GM21360 (cell line): ENCODE data around the gene MTRR.
A peak's percentile ranks its signal among the peaks of the same experiment; 100 is the strongest.

Experiments
- ATAC-seq: cut with Tn5 transposase; IDR thresholded peaks from one replicate; pipeline ENCODE4 v1.9.1; 2021; ENCODE audit warnings: mild to moderate bottlenecking, moderate library complexity; ENCODE audit not compliant: unreplicated experiment

The MTRR gene

DNA sequence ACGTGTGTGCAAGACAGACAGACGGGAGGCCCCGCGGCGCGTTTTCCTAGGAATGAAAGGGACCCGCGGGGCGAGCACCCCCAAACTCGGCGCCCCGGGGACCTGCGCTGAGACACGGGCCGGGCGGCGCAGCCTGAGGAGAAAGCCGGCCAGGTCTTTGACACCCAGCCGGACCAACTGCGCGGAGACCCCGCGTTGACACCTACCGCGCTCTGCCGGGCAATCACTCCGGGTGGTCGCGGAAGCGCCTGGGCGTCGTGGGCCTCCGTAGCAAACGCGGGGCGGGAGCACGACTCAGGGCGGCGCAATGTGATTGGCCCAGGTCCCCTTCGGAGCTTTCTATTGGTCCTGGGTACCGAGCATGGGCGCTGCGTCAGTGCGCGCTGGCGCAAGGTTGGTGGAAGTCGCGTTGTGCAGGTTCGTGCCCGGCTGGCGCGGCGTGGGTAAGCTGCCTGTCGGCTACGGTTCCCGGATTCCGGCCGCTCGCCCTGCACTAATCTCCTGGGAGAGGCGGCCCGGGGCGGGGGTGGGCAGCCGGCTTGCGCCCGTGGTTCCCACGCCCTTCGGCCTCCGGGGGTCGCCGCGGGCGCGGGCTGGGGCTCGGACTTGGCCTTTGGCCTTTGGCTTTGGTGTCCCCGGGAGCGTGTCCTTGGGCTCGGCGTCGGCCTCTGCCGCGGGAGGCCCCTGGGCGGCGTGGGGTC lies at the start of gene MTRR, which contains the start of gene FASTKD3:
Gene MTRR (plus strand): TSS at position 376 of the 701 bp plus-strand sequence. CDS start 1,647 bp downstream, outside the sequence.
Gene FASTKD3 (minus strand): TSS at position 259 of the 701 bp plus-strand sequence. CDS start 948 bp downstream, outside the sequence.
- peak; percentile 99 for ATAC-seq

DNA sequence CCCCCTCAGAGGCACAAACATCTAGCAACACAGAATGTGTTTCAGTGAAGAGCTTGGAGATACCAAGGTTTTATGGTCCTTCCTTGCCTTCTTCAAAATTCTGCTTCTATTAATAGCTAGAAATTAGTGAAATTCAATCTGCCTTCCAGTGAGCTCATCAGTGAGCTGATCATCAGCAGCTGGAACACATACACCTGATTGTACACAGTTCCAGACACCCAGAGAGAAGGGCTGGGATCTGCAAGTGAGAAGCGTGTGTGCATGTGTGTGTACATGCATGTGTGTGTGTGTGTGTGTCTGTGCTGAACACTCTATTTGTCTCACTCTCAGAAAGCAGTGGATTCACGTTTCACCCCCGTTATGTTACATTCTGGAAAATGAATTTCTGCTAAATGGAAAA lies 46.5 kb upstream of the MTRR start:
- ATAC-seq, result no peak

- ATAC-seq, result no peak
These were observed 45.4 kb upstream of the MTRR start for GRCh38 chr5:7823594-7823993.

GRCh38 chr5:7824995-7825394 lies 44.0 kb upstream of the MTRR start:
- ATAC-seq, result no peak

- no peak for ATAC-seq
These were observed 43.3 kb upstream of the MTRR start for GRCh38 chr5:7825630-7826029.

DNA sequence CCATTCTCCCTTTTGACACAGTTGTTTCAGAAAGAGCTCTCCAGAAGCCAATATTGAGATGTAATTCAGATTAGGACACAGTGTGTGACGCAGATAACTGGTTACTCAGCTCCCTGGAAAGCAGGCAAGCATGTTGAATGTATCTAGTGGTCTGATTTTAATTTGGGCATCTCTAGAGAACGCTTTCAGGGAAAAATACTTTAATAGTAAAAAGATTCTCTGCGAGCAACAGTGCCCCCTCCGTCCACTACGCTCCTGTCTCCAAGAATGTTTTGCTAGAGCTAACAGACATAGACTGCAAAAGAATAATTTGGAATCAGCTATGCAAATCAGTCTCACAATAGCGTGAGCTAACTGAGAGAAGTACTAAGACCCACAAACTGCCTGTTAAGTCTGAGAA lies 41.3 kb upstream of the MTRR start:
- ATAC-seq, result no peak

DNA sequence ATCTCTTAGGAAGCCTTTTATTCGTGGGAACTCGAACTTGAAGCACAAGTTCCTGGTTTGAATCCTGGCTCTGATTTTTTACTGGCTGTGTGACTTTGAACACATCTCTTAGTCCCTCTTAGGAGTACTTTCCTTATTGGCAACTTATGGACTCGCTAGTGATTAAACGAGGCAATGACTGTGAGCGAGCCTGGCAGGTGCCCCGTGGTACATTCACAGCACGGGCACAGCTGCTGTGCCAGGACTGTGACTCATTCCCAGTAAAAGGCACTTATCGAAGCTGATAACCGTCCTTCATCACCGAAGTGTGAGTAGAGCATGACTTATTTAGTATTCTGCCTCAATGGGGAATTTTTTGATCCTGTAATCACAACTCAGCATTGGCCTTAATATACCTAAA lies 40.7 kb upstream of the MTRR start:
- ATAC-seq, result no peak

- ATAC-seq, result no peak
These were observed 34.0 kb upstream of the MTRR start for GRCh38 chr5:7834982-7835381.

GRCh38 chr5:7837403-7837802 lies 31.5 kb upstream of the MTRR start:
- ATAC-seq, result no peak

- no peak for ATAC-seq
These were observed 26.4 kb upstream of the MTRR start for GRCh38 chr5:7842531-7842930.

- ATAC-seq, result no peak
These were observed 24.0 kb upstream of the MTRR start for GRCh38 chr5:7844901-7845300.

DNA sequence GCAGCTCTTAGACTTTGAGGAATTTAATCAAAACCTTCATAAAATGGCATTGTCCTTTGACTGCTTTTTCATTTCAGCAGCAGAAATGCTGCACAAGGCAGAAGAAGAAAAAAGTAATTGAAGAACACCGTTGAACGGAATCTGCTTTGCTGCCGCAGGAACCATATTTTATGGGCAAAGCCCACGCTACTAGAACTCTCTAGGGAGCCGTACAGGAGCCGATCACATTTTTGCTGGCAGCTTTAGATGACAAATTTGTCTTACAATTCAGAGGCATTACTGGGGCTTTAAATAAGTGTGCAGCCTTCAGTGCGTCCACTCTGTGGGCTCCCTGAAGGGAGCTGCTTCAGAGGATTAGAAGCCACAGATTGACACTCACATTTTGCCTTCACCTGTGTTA lies 23.4 kb upstream of the MTRR start:
- ATAC-seq, result no peak

DNA sequence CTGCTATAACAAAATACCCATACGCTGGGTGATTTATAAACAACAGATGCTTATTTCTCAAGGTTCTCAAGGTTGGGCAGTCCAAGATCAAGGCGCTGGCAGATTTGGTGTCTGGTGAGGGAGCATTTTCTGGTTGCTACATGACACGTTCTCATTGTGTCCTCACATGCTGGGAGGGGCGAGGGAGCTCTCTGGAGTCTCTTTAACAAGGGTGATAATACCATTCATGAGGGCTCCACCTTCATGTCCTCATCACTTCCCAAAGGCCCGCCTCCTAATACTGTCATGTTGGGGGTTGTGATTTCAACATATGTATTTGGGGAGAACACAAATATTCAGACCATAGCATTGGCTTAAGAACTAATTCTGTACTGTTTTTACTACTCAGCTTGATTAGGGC lies 22.6 kb upstream of the MTRR start:
- no peak for ATAC-seq

GRCh38 chr5:7848296-7848695 lies 20.7 kb upstream of the MTRR start:
- ATAC-seq, result no peak

DNA sequence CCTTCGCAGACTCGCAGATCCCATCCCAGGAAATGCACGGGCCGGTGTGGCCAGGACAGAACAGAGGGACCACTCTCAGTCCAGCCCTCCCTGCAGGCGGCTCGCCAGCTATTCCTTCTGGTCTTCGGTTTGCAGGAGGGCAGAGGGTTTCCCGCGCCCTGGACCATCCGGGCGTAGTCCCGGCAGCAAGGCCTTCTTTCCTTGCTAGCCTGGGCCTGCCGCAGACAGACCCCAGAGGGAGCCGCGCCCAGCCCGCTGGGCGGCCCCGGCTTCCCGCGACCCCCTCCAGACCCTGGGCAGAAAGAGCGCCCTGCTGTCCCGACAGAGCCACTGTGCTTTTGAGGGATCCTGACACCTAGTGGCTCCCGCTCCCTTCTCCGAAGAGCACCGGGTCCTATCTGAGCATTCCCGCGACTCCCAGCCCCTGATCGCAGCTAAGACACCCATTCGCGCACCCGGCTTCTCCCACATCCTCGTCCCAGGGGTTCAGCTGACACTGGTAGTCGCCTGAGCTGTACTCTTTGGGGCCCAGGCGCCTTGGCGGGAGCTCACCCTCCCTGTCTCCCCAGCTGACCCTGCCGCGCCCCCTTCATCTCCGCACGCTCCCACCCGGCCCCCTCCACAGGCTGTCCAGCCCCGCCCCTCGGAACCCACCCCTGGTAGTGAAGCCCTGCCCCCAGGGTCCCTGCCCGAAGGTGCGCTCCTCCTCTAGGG lies 19.1 kb upstream of the MTRR start:
- ATAC-seq, result no peak

GRCh38 chr5:7850395-7851239 lies 18.3 kb upstream of the MTRR start, which contains the start of gene CFAP90:
Gene CFAP90, minus strand, starts transcription at chr5:7851133. Its CDS starts 112 bp downstream, at chr5:7851021.
- no peak for ATAC-seq

DNA sequence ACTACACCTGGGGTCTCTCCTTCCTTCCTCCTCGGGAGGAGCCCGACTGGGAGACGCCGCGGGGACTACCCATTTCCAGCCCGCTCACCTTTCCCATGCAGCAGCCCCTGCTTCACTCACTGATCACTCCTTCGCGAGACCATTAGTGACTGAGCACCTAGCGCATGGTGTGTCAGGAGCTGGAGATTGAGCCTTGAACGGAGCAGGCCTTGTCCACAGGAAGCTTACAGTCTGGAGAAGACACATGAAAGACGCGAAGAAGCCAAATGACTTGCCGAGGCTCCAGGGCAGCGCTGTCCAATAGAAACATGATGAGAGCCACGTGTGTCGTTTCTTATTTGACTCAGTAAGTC lies 17.7 kb upstream of the MTRR start:
- no peak for ATAC-seq

DNA sequence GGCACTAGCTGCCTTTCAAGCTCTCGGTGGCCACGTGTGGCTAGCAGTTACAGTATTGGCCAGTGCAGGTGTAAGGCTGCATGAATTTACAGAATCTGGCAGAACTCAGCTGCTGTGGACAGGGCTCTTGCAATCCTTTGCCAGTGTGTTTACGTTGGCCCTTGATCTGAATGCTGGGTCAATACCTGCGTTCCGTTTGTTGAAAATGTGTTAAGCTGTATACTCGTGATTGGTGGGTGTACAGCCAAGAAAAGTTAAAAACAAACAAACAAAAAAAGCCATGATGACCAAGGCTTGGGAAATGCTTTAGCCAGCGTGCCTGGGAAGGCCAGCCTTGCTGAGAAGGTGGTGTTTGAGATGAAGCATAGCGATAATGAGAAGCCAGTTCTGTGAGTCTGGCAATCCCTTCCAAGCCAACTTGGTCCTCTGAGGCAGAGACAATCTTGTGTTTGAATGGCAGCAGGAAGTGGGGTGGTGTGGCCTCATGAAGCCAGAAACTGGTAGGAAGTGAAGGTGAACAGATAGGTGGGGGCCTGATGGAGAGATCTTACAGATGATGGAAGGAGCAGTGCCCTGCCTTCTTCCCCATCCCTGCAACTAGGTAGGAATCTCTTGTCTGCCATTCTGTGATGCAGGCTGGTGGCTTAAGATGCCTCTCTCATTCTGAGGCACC lies 17.2 kb upstream of the MTRR start:
- no peak for ATAC-seq

DNA sequence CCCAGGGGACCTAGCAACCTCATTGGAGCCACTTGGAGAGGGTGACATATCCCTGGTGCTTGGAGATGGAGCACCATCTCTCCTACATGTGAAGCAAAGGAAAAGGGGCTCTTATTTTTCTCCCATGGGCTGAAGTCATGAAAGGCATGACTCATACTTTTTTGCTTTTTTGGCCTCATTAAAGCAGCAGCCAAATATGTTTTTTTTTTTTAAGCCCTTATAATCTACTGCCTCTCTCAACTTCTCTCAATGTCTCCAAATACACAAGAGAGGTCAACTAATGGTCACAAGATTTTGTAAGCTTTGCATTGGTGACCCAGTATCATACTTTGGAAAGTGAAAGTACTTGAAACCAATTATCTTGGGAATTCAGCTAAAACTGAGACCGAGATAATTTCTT lies 16.4 kb upstream of the MTRR start:
- no peak for ATAC-seq

DNA sequence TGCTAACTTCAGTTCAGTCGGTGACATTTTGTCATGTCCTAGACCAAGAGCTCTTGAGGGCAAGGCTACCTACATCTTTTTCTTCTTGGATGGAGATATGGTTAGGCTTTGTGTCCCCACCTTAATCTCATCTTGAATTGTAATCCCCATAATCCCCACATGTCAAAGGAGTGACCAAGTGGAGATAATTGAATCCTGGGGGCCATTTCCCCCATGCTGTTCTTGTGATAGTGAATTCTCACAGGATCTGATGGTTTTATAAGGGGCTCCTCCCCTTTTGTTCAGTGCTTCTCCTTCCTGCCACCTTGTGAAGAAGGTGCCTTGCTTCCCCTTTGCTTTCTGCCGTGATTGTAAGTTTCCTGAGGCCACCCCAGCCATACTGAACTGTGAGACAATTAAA lies 16.0 kb upstream of the MTRR start:
- ATAC-seq, result no peak

DNA sequence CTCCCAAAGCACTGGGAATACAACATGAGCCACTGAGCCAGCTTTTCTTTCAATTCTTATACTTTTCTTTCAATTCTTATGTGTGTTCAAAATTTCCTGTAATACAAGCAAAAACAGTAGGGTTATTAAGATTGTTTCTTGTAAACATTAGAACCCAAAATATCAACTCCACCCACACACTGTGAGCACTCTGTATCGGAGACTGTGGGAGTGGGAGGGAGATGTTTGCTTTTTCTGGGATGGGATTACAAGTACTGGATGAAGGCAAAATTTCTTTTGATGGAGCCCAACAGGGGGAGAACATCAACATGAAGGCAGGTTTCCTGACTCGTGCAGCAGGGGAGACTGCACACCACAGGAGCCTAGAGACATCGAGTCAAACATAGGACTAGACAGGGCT lies 13.3 kb upstream of the MTRR start:
- no peak for ATAC-seq
